ENCODE data around the gene FAM163B.

GRCh38 chr9:133558191-133559126, 50.7 kb downstream of the FAM163B start:
- TF ChIP-seq, protein P1, sequence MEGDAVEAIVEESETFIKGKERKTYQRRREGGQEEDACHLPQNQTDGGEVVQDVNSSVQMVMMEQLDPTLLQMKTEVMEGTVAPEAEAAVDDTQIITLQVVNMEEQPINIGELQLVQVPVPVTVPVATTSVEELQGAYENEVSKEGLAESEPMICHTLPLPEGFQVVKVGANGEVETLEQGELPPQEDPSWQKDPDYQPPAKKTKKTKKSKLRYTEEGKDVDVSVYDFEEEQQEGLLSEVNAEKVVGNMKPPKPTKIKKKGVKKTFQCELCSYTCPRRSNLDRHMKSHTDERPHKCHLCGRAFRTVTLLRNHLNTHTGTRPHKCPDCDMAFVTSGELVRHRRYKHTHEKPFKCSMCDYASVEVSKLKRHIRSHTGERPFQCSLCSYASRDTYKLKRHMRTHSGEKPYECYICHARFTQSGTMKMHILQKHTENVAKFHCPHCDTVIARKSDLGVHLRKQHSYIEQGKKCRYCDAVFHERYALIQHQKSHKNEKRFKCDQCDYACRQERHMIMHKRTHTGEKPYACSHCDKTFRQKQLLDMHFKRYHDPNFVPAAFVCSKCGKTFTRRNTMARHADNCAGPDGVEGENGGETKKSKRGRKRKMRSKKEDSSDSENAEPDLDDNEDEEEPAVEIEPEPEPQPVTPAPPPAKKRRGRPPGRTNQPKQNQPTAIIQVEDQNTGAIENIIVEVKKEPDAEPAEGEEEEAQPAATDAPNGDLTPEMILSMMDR (optimal IDR thresholded peaks at IDR 0.05 in 1 of 3, IDR thresholded peaks at IDR 0.05 in 1 of 3, conservative IDR thresholded peaks at IDR 0.05 in 1 of 3; ENCODE audit: extremely low read depth in 1 of 3, insufficient read depth in 2 of 3, low read length in 3 of 3): no peak
- no peak for TF ChIP-seq EZH2 (IDR thresholded peaks at IDR 0.05; ENCODE audit: low read length)

Data from keratinocyte (primary cell).